ENCODE measurements around the gene ST6GALNAC3.
"Not testable (repeated sequence)": the region's sequence is repeated elsewhere in the genome, so short reads cannot be mapped to it uniquely, and the experiment has no call there.

ST6GALNAC3 gene

DNA sequence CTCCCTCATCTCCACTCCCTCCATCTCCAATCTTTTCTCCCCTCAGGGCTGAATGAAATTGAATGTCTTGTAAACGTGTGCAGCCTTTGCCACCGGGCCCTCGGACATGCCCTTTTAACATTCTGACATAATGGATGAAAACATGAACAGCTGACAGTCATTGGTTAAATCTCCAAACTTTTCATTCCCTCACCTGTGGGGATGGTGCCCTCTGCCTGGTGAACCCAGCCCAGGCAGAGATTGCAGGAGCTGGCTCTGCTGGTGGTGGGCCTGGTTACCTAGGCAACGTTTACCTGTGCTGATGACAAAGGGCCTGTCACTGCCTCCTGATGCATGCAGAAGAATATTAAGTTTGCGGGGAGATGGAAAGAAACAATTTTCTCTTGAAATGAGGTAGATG, 21.3 kb downstream of the ST6GALNAC3 start:
- no peak for TF ChIP-seq CTCF (conservative IDR thresholded peaks at IDR 0.05)
- no peak overlapping the region for H3K27ac ChIP-seq

DNA sequence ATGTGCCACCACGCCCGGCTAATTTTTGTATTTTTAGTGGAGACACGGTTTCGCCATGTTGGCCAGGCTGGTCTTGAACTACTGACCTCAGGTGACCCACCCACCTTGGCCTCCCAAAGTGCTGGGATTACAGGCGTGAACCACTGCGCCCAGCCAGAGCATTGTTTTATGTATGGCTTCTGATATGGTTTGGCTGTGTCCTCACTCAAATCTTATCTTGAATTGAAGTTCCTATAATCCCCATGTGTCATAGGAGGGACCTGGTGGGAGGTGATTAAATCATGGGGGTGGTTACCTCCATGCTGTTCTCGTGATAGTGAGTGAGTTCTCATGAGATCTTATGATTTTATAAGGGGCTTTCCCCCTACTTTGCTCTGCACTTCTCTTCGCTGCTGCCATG, 22.5 kb downstream of the ST6GALNAC3 start:
- not testable (repeated sequence) for H3K27ac ChIP-seq

GRCh38 chr1:76098845-76099244, 24.3 kb downstream of the ST6GALNAC3 start:
- no peak overlapping the region for H3K27ac ChIP-seq
- TF ChIP-seq CTCF (conservative IDR thresholded peaks at IDR 0.05) = no peak

DNA sequence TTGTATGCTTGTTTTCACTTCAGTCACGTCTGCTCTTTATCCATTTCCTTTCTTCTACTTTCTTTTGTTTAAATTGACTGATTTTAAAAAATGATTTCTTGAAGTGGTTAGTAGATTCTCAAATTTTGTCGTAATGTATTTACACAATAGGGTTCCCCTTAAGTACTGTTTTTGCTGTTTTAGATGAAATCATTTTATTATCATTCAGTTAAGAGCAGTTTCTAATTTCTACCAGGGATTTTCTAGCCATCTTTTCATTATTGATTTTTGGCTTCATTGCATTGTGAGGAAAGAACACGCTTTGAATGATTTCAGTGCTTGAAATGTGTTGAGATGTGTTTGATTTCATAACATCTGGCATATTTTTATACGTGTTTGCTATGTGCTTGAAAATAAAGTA, 27.0 kb downstream of the ST6GALNAC3 start:
- no peak overlapping the region for H3K27ac ChIP-seq
- no peak for TF ChIP-seq CTCF (conservative IDR thresholded peaks at IDR 0.05)

GRCh38 chr1:76102046-76102445, 27.5 kb downstream of the ST6GALNAC3 start:
- TF ChIP-seq CTCF (conservative IDR thresholded peaks at IDR 0.05) = no peak
- no peak overlapping the region for H3K27ac ChIP-seq

DNA sequence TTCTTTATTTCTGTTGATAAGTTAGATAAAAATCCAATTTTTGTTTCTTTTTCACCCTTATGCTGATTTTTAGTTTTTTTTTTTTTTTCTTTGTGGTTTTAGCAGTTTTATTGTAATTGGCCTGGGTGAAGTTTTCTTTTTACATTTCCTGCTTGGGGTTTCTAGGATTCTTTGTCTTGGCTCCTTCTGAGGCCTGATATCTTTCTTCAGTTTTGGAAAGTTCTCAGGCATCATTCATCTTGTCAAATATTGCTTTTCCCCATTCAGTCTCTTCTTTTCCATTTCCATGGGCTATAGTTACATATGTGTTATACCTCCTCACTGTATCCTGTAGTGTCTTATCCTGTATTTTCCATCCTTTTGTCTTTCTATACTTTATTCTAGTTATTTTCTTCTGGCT, 28.5 kb downstream of the ST6GALNAC3 start:
- no peak for TF ChIP-seq CTCF (conservative IDR thresholded peaks at IDR 0.05)
- H3K27ac ChIP-seq = no peak overlapping the region

DNA sequence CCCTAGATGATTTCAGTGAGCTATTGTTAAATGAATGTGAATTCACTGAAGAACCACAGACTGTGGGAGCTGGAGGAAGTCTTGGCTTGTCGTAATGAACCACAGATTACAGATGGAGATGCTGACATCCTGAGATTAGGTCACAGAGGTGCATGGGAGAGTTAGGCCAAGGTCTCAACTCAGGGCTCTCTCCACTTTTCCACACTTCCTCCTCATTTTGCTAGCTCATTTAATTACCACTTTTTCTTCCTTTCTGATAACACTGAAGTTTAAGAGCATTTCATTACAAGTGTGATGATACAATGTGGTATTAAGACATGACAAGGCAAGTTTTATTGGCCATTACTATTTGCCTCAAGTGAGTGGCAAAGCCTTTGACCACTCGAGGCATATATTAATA, 30.8 kb downstream of the ST6GALNAC3 start:
- TF ChIP-seq CTCF (conservative IDR thresholded peaks at IDR 0.05) = no peak
- no peak overlapping the region for H3K27ac ChIP-seq

DNA sequence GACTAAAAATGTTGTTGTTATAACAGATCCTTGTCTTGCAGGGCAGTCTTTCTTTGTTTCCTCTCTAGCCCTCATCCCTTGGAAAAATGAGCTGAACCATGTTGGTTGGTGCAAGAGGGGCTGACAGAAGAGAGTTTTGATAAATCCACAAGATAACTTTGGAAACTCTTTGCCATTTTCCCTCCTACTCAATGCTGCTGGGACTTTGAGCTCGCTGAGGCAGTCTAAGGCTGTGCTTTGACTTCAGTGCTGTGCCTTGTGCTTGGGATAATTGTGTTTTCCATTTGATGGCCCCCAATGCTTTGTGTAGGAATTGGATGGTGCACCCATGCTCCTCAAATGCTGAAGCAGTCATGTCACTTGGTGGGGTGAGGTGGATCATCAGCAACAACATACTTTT, 31.7 kb downstream of the ST6GALNAC3 start:
- no peak overlapping the region for H3K27ac ChIP-seq
- TF ChIP-seq CTCF (conservative IDR thresholded peaks at IDR 0.05) = no peak

All from VCaP (cell line).